ENCODE data around the gene CST9.

- TF ChIP-seq CTCF (optimal IDR thresholded peaks at IDR 0.05 in 1 of 3, IDR thresholded peaks at IDR 0.05 in 1 of 3, conservative IDR thresholded peaks at IDR 0.05 in 1 of 3; ENCODE audit: extremely low read depth in 1 of 3, insufficient read depth in 2 of 3, low read length in 3 of 3) (no peak), EZH2 (IDR thresholded peaks at IDR 0.05; ENCODE audit: low read length) (no peak)
These were observed 47.2 kb upstream of the CST9 start for GRCh38 chr20:23652926-23653325.
